ENCODE measurements around the gene KRTAP5-3.
"Not testable (repeated sequence)": the region's sequence is repeated elsewhere in the genome, so short reads cannot be mapped to it uniquely, and the experiment has no call there.

Gene KRTAP5-3

DNA sequence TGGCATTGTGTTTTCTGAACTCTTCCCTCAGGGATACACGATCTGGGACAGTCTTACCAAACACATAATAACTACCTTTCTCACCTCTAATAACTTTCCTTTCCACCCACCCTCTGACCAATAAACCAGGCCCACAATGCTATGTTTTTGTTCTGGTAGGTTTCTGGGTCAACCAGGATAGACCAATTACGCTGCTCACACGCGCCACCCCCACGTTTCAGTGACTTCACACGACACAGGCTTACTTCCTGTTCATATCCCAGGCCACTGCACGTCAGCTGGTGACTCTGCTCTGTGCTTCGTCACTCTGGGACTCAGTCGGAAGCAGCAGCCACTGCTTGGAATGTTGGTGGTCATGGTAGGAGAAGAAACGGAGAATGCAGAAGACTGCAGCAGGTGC is 11.2 kb upstream of the KRTAP5-3 start:
- DNase-seq (ENCODE audit: low read depth in 2 of 2) = no peak

GRCh38 chr11:1618231-1618630 is 10.0 kb upstream of the KRTAP5-3 start:
- DNase-seq (ENCODE audit: low read depth in 2 of 2) = peak in 1 of 2 experiments; percentile 4

- not testable (repeated sequence) for DNase-seq (ENCODE audit: low read depth in 2 of 2)
These were observed 362 bp downstream of the KRTAP5-3 start for GRCh38 chr11:1607901-1608300.

GRCh38 chr11:1607156-1607845 is 962 bp downstream of the KRTAP5-3 start:
- not testable (repeated sequence) for DNase-seq (ENCODE audit: low read depth in 2 of 2)

DNA sequence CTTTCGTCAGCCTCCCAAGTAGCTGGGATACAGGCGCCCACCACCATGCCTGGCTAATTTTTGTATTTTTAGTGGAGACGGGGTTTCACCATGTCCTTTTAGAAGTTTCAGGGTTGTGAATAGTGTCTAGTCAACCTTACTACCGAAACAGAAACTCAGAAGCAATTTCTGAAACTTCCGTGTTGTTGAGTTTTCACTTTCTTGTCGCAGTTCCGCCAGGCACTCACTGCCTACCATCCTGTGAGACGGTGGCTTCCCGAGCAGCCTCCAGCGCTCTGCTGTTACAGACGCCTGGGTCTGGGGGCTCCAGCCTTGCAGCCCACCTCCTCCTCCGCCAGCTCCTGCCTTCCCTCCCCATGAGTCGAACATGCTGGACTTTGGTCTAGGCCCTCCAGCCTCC is 2.3 kb downstream of the KRTAP5-3 start:
- not testable (repeated sequence) for DNase-seq (ENCODE audit: low read depth in 2 of 2)

GRCh38 chr11:1604711-1605110 is 3.6 kb downstream of the KRTAP5-3 start:
- no peak for DNase-seq (ENCODE audit: low read depth in 2 of 2)

DNA sequence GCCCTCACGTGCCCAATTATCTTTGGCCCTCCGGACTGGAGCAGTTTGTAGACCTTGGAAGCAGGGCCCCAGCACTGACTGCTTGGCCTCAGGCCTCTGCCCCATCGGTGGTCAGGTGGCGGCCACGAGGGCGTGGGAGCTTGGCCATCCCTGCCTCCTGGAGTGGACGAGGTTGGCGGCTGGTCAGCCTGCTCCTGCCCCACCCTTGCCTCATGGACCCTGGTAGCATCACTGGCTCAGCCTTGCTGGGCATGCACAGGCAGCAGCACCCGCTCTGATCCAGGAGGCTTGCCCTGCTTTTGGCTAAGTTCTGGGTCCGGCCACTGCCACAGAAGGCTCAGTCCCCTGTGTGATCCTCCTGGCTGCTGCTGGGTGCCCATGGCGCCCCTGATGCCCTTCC is 4.1 kb downstream of the KRTAP5-3 start:
- no peak for DNase-seq (ENCODE audit: low read depth in 2 of 2)

DNA sequence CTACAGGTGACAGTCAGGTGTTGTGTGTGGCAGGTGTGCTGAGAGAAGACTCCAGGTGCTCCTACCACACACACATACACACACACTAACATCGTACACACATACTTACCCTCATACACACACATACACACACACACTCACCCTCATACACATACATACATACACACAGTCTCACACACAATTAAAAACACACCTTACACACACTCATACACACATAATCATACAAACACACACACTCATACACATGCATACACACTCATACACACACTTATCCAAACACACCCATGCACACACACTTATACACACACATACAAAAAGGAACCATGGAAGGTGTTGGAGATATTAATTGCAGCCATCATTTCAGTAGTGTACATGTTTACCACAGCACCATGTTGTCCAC is 4.6 kb downstream of the KRTAP5-3 start:
- DNase-seq (ENCODE audit: low read depth in 2 of 2) = no peak

DNA sequence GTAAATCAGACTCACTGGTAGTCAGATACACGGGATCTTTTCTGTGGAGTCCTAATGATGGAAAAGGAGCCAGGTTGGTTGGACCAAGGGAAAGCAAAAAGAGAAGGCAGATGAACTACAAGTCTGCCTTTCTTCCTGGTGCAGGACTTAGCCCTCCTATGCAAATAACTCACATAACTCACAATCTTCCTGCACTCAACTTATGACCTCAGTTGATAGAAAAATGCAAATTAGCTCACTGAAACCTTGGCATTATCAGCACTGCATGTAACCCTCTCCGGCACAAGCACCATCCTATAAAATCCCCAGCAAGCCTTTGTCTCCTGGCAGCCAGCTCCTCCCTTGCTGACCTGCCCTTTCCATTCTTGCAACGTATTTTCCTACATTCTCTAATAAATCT is 6.6 kb downstream of the KRTAP5-3 start:
- not testable (repeated sequence) for DNase-seq (ENCODE audit: low read depth in 2 of 2)

- DNase-seq (ENCODE audit: low read depth in 2 of 2) = no peak
These were observed 7.6 kb downstream of the KRTAP5-3 start for GRCh38 chr11:1600626-1601025.

DNA sequence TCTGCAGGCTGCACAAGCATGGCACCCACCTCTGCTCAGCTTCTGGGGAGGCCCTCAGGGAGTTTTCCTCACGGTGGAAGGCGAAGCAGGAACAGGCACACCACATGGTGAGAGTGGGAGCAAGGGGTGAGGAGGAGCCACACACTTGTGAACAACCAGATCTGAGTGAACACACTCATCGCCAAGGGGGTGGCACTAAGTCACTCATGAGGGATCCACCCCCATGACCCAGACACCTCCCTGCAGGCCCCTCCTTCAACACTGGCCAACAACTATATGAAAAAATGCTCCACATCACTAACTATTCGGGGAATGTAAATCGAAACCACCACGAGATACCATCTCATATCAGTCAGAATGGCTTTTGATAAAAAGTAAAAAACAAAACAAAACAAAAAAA is 9.4 kb downstream of the KRTAP5-3 start:
- no peak for DNase-seq (ENCODE audit: low read depth in 2 of 2)

GRCh38 chr11:1598406-1598805 is 9.9 kb downstream of the KRTAP5-3 start:
- DNase-seq (ENCODE audit: low read depth in 2 of 2) = not testable (repeated sequence)

GRCh38 chr11:1597994-1598380 is 10.3 kb downstream of the KRTAP5-3 start, which contains the start of gene KRTAP5-2:
Gene KRTAP5-2 (minus strand): TSS chr11:1598294. CDS start chr11:1598250, 44 bp downstream.
- DNase-seq (ENCODE audit: low read depth in 2 of 2) = no peak

GRCh38 chr11:1597331-1597993 is 10.8 kb downstream of the KRTAP5-3 start:
- no peak for DNase-seq (ENCODE audit: low read depth in 2 of 2)

DNA sequence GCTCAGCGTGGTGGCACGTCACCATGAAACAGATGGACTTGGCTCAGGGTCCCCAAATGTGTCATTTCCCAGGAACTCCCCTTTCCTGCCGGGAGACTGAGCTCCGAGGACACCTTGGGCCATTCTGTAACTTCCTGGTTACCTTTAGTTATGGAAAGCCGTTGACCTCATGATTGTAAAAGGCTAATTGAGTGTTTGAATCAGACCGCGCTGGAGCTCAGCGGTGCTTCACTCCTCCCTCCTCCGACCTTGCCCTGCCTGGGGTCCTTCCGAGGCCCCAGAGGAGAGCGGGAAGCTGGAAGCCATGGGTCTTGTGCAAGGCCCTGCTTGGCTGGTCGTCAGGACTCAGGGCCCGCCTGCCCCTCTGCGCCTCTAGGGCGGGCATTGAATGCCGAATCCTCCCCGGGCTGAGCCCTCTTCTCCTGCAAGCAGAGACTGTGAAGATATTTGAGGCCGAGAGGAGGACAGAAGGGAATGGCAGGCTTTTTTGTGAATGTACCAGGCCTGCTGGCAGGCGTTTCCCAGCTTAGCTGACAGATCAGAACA is 11.6 kb downstream of the KRTAP5-3 start:
- DNase-seq (ENCODE audit: low read depth in 2 of 2) = not testable (repeated sequence)

- DNase-seq (ENCODE audit: low read depth in 2 of 2) = not testable (repeated sequence)
These were observed 12.2 kb downstream of the KRTAP5-3 start for GRCh38 chr11:1595994-1596575.

DNA sequence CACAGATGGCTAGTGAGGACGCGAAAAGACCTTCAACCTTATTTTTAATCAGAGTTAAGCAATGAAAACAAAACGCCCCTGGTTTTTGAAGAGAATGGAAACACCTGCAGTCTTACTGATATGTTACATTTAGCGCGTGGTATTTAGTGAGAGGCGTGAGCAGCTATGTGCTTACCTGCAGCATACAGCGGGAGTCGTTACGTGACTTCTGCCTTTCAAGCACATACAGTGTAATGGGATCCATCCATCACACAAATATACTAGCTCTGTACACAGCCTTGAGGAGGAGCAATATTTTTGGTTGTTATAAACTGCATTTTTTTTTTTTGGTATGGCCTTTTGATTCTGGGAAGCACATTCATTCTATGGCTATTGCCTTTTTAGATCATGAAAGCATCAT is 15.6 kb downstream of the KRTAP5-3 start:
- DNase-seq (ENCODE audit: low read depth in 2 of 2) = no peak

DNA sequence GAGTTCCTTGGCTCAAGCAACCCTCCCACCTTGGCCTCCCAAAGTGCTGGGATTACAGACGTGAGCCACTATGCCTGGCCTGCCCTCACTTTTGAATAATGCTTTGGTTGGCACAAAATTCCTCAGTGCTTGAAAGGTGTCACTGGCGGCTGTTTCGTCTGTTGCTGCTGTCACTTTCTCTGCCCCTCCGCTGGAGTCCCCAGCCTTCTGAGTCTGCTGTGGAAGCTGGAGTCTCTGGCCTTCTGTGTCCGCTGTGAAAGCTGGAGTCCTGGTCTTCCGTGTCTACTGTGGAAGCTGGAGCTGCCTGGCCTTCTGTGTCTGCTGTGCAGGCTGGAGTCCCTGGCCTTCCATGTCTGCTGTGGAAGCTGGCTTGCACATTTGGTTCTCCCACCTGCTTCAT is 18.3 kb downstream of the KRTAP5-3 start:
- DNase-seq (ENCODE audit: low read depth in 2 of 2) = no peak

- not testable (repeated sequence) for DNase-seq (ENCODE audit: low read depth in 2 of 2)
These were observed 18.9 kb downstream of the KRTAP5-3 start for GRCh38 chr11:1589191-1589963.

GRCh38 chr11:1586699-1587098 is 21.6 kb downstream of the KRTAP5-3 start:
- no peak for DNase-seq (ENCODE audit: low read depth in 2 of 2)

GRCh38 chr11:1584661-1585370 is 23.4 kb downstream of the KRTAP5-3 start, which contains the start of gene KRTAP5-1:
Gene KRTAP5-1 (minus strand): TSS chr11:1585283. CDS start chr11:1585249, 34 bp downstream.
- not testable (repeated sequence) for DNase-seq (ENCODE audit: low read depth in 2 of 2)
